GM12878 (cell line): Measurements from ENCODE around the gene BBC3. TPM values are rescaled to one million over a fixed set of nuclear protein-coding genes. Genes with fewer than 3 reads are reported as not detected.

ENCODE experiments used
- ATAC-seq: fragments of 200-7000 bp; cut with Tn5 transposase; 3 replicates; pipeline ENCODE4 v1.9.1; 2020; ENCODE audit warnings: mild to moderate bottlenecking, moderate library complexity
- BruUV-seq: library from RNA; stranded (reverse); fragments of 400-500 nt; replicated peaks from 2 replicates; lab custom pipeline; 2021; lab: Mats Ljungman, UMichigan
- CTCF ChIA-PET: fragments of 300-600 bp; sonication (Branson Sonifier 250); formaldehyde crosslinking; extraction: SDS; loops from one replicate; lab custom pipeline; 2021; ENCODE audit warnings: inconsistent platforms; lab: Yijun Ruan, JAX
- POLR2A ChIA-PET: fragments of 350-600 bp; formaldehyde crosslinking; extraction: SDS; loops from one replicate; lab custom pipeline; 2021; ENCODE audit warnings: inconsistent platforms; lab: Charles Lee
- RAD21 ChIA-PET: fragments of 300-600 bp; sonication (Branson Sonifier 250); formaldehyde crosslinking; loops from one replicate; lab custom pipeline; 2023; ENCODE audit warnings: antibody characterized with exemption; ENCODE audit not compliant: unreplicated experiment; lab: Charles Lee
- SMC1A ChIA-PET: fragments of 300-600 bp; sonication (Branson Sonifier 250); formaldehyde crosslinking; loops from one replicate; lab custom pipeline; 2023; ENCODE audit not compliant: unreplicated experiment, uncharacterized antibody; lab: Charles Lee
- DNase-seq: peaks from one replicate; pipeline ENCODE4 v3.0.0-alpha.2; 2011; ENCODE audit warnings: low read depth, low spot score
- FAIRE-seq: peaks from 3 replicates; lab custom pipeline; 2011; peaks lifted over from hg19 to GRCh38; lab: Jason Lieb, UNC
- H2AFZ ChIP-seq: 2 replicates; pipeline ENCODE4 v1.6.0; 2011; ENCODE audit warnings: low read depth, low read length, control low read depth; ENCODE audit not compliant: control insufficient read depth
- H3K27ac ChIP-seq: 2 replicates; pipeline ENCODE4 v1.5.1; 2011; ENCODE audit warnings: control low read depth; ENCODE audit not compliant: control insufficient read depth, insufficient read depth
- H3K27me3 ChIP-seq, 2 experiments: replicated peaks in 1 of 2; 2 replicates each; pipeline versions ENCODE4 v1.6.0 to v1.6.1; 2011; ENCODE audit warnings: low read length in 1 of 2; ENCODE audit not compliant: control insufficient read depth in 2 of 2, insufficient read depth in 2 of 2
- H3K36me3 ChIP-seq, 2 experiments: 2 replicates each; pipeline ENCODE4 v1.5.1; 2011; ENCODE audit warnings: low read length in 1 of 2; ENCODE audit not compliant: control insufficient read depth in 2 of 2, insufficient read depth in 2 of 2
- H3K4me1 ChIP-seq: 2 replicates; pipeline ENCODE4 v1.6.1; 2011; ENCODE audit warnings: mild to moderate bottlenecking, low read length, moderate library complexity, mixed read lengths; ENCODE audit not compliant: control insufficient read depth, insufficient read depth
- H3K4me2 ChIP-seq: 2 replicates; pipeline ENCODE4 v1.6.0; 2011; ENCODE audit warnings: control low read depth; ENCODE audit not compliant: control insufficient read depth, insufficient read depth
- H3K4me3 ChIP-seq: fragments of 200-600 bp; sonication (generic); 2 replicates; pipeline ENCODE4 v1.5.1; 2016
- H3K79me2 ChIP-seq: 2 replicates; pipeline ENCODE4 v1.6.0; 2011; ENCODE audit warnings: low read length; ENCODE audit not compliant: control insufficient read depth, insufficient read depth
- H3K9ac ChIP-seq: 2 replicates; pipeline ENCODE4 v1.8.0; 2011; ENCODE audit warnings: low read length, control low read depth, mixed read lengths; ENCODE audit not compliant: control insufficient read depth, insufficient read depth
- H3K9me3 ChIP-seq: replicated peaks from 3 replicates; pipeline ENCODE4 v1.5.1; 2011; ENCODE audit warnings: mild to moderate bottlenecking, low read length; ENCODE audit not compliant: control insufficient read depth, insufficient read depth
- H4K20me1 ChIP-seq: 2 replicates; pipeline ENCODE4 v1.6.0; 2011; ENCODE audit not compliant: control insufficient read depth, insufficient read depth
- ATF7 ChIP-seq: fragments of 450-650 bp; IDR thresholded peaks from 2 replicates; pipeline ENCODE4 v1.6.1; 2016; ENCODE audit warnings: low read depth, mild to moderate bottlenecking
- BACH1 ChIP-seq: fragments of 450-650 bp; IDR thresholded peaks from 2 replicates; pipeline ENCODE4 v1.6.1; 2017; ENCODE audit warnings: mild to moderate bottlenecking, borderline replicate concordance
- BCL3 ChIP-seq: IDR thresholded peaks from 2 replicates; pipeline ENCODE4 v1.6.1; 2011; ENCODE audit warnings: borderline replicate concordance, low read depth, mild to moderate bottlenecking, moderate library complexity, low read length; ENCODE audit not compliant: insufficient read depth, poor library complexity, severe bottlenecking
- EZH2 ChIP-seq: IDR thresholded peaks from 2 replicates; pipeline ENCODE4 v1.6.1; 2012; ENCODE audit warnings: low read depth, mild to moderate bottlenecking, control low read depth, inconsistent platforms, low read length, borderline replicate concordance; ENCODE audit not compliant: control insufficient read depth
- GABPA ChIP-seq: IDR thresholded peaks from 2 replicates; pipeline ENCODE4 v1.6.1; 2014; ENCODE audit warnings: antibody characterized with exemption, low read depth, mild to moderate bottlenecking, inconsistent platforms
- KLF5 ChIP-seq: fragments of 450-650 bp; IDR thresholded peaks from 2 replicates; pipeline ENCODE4 v1.6.1; 2014; ENCODE audit warnings: mild to moderate bottlenecking; ENCODE audit not compliant: partially characterized antibody
- MEF2B ChIP-seq: fragments of 450-650 bp; IDR thresholded peaks from 2 replicates; pipeline ENCODE4 v1.6.1; 2018; ENCODE audit warnings: mild to moderate bottlenecking, moderate library complexity; ENCODE audit not compliant: partially characterized antibody, poor library complexity, severe bottlenecking
- NBN ChIP-seq: fragments of 450-650 bp; IDR thresholded peaks from 2 replicates; pipeline ENCODE4 v1.6.1; 2016
- POLR2A ChIP-seq: IDR thresholded peaks from 2 replicates; pipeline ENCODE4 v1.6.1; 2011; ENCODE audit warnings: low read depth, mild to moderate bottlenecking, low read length
- RELB ChIP-seq: fragments of 450-650 bp; IDR thresholded peaks from 2 replicates; pipeline ENCODE4 v1.6.1; 2017; ENCODE audit warnings: low read depth, mild to moderate bottlenecking, moderate library complexity
- SKIL ChIP-seq: fragments of 450-650 bp; IDR thresholded peaks from 2 replicates; pipeline ENCODE4 v1.6.1; 2017; ENCODE audit warnings: mild to moderate bottlenecking, low read depth, inconsistent platforms; ENCODE audit not compliant: poor library complexity, severe bottlenecking
- SMAD1 ChIP-seq: fragments of 450-650 bp; IDR thresholded peaks from 2 replicates; pipeline ENCODE4 v1.6.1; 2018; ENCODE audit warnings: mild to moderate bottlenecking, low read depth; ENCODE audit not compliant: partially characterized antibody
- SMAD5 ChIP-seq: IDR thresholded peaks from 2 replicates; pipeline ENCODE4 v1.6.1; 2016; ENCODE audit warnings: antibody characterized with exemption, low read depth
- SPI1 ChIP-seq: IDR thresholded peaks from 2 replicates; pipeline ENCODE4 v1.6.1; 2011; ENCODE audit warnings: low read depth, mild to moderate bottlenecking, low read length, moderate library complexity, borderline replicate concordance; ENCODE audit not compliant: insufficient read depth
- SREBF1 ChIP-seq: IDR thresholded peaks from 2 replicates; pipeline ENCODE4 v1.6.1; 2012; ENCODE audit warnings: mild to moderate bottlenecking, low read length
- YY1 ChIP-seq: IDR thresholded peaks from 2 replicates; pipeline ENCODE4 v1.6.1; 2011; ENCODE audit warnings: low read depth, mild to moderate bottlenecking, low read length
- ZNF207 ChIP-seq: fragments of 450-650 bp; IDR thresholded peaks from 2 replicates; pipeline ENCODE4 v1.6.1; 2014; ENCODE audit warnings: antibody characterized with exemption, mild to moderate bottlenecking, borderline replicate concordance
- ZNF622 ChIP-seq: fragments of 450-650 bp; IDR thresholded peaks from 2 replicates; pipeline ENCODE4 v1.6.1; 2017; ENCODE audit warnings: mild to moderate bottlenecking, inconsistent platforms
- WGBS: methylation state at CpG from one replicate; pipeline ENCODE4 v1.1.6; 2016; ENCODE audit warnings: low lambda C conversion rate; ENCODE audit not compliant: insufficient replicate concordance, insufficient coverage; ENCODE audit errors: missing lambda C conversion rate; 5-methylcytosine and 5-hydroxymethylcytosine counted together
- in situ Hi-C: fragments of 300-500 bp; cut with MboI; formaldehyde crosslinking; loops from 9 replicates; pipeline ENCODE4 v1.14.3; 2018; ENCODE audit warnings: mixed read lengths
- intact Hi-C: fragments of 100-400 bp; cut with micrococcal nuclease; formaldehyde crosslinking; loops from one replicate; pipeline ENCODE4 v1.14.2; 2022; ENCODE audit not compliant: unreplicated experiment
- polyA plus RNA-seq, 11 experiments: library from polyadenylated mRNA; depleted of rRNA in 4 of 11; unstranded in 6 of 11; stranded (reverse) in 5 of 11; fragments of >200 nt; fragmentation: Nextera tagmentation in 4 of 11; fragmentation: Illumina TruSeq in 1 of 11; extraction: Ambion mirVana in 4 of 11; extraction: Trizol in 1 of 11; gene quantifications; 1 replicate in 1 of 11; 2 replicates in 10 of 11; pipeline versions ENCODE4 v1.2.1 to v1.2.3, GENCODE V29; 2011 to 2016; ENCODE audit warnings: inconsistent platforms in 2 of 11, missing spikeins in 2 of 11, low read depth in 1 of 11
- total RNA-seq, 4 experiments: library from RNA; depleted of rRNA in 3 of 4; stranded (reverse); fragments of >200 nt in 3 of 4; fragmentation: Illumina TruSeq in 1 of 4; extraction: Trizol in 1 of 4; gene quantifications; 2 replicates each; pipeline versions ENCODE4 v1.2.1 to v1.2.3, GENCODE V29; 2013 to 2021

The BBC3 gene
- total and polyA plus RNA-seq, 10 of the 15 experiments (the other 5 are each of a cell fraction or from before 2014, with no cell fraction given), result 0.10 to 17.9 (median 7.5) TPM

GRCh38 chr19:47229676-47230053 is 1.3 kb downstream of the BBC3 start:
- Histone ChIP-seq H3K79me2 (peaks cover 28% of the 10 kb centered on the region), H3K36me3 (peaks cover 0 to 3% of the 10 kb centered on the region in 2 experiments; a peak in 2 of 4 replicates), H3K27ac (no peak overlapping the region; the same call in 1 of the 2 replicates), H4K20me1 (no peaks in the 10 kb centered on the region), H3K9ac (peak overlapping the region; percentile 68), H3K4me1 (peaks cover 50% of the 10 kb centered on the region), H3K27me3 (no peaks in the 10 kb centered on the region), H3K4me3 (peak overlapping the region; percentile 91), H2AFZ (peak overlapping the region; percentile 9), H3K4me2 (peak overlapping the region; percentile 57), H3K9me3 (no peaks in the 10 kb centered on the region; the same call in 2 of the 3 replicates)
- intact Hi-C loops (no loop called here), in situ Hi-C loops (no loop called here)
- POLR2A ChIA-PET, result interaction anchor here (1.1 kb wide), 1 partner anchor 15 kb away, joined by 5 read pairs; no protein-coding TSS in a partner anchor
- under 1% methylated on average over 9 of the region's 9 CpGs for WGBS
- DNase-seq, result no peak
- CTCF ChIA-PET, result interaction anchor here (1.0 to 1.4 kb wide), 3 partner anchors 16 to 19 kb away, joined by 3 to 5 read pairs (median 3); no protein-coding TSS in a partner anchor
- FAIRE-seq, result no peak
- no peak for ATAC-seq
- RAD21 ChIA-PET, result interaction anchor here (1.1 to 2.2 kb wide), 3 partner anchors 15 to 27 kb away, joined by 3 to 8 read pairs (median 3); partner anchors contain the start of gene CCDC9
- SMC1A ChIA-PET, result interaction anchor here (1.8 kb wide), 1 partner anchor 19 kb away, joined by 4 read pairs; no protein-coding TSS in a partner anchor
- TSS peak; percentile 80 for BruUV-seq
- TF ChIP-seq GABPA (no peak), BCL3 (peak; percentile 2), SMAD1 (peak; percentile 9), SMAD5 (no peak), YY1 (no peak), SPI1 (no peak), EZH2 (no peak), NBN (0 out of 2 replicates have a peak, but pooled peaks have one; percentile 59), RELB (0 out of 2 replicates have a peak, but pooled peaks have one; percentile 35), ATF7 (0 out of 2 replicates have a peak, but pooled peaks have one; percentile 25), SKIL (peak; percentile 43), ZNF207 (0 out of 2 replicates have a peak, but pooled peaks have one; percentile 15), KLF5 (no peak), BACH1 (no peak), MEF2B (no peak), POLR2A (no peak; the same call in 1 of the 2 replicates), SREBF1 (no peak), ZNF622 (no peak)
